ENCODE results near the gene DIPK1A. TPM values are rescaled to one million over a fixed set of nuclear protein-coding genes. Genes with fewer than 3 reads are reported as not detected.
A peak's percentile ranks its signal among the peaks of the same experiment; 100 is the strongest.

The DIPK1A gene
- total RNA-seq, 4 donors from 2014 or later, result 3.1 to 9.9 (median 4.9) TPM

- intact Hi-C loops (cut with DNase I), result no loop called here
- H3K36me3 ChIP-seq, result no peaks in the 10 kb centered on the region
- no peak for TF ChIP-seq CTCF (IDR thresholded peaks at IDR 0.05)
- no peak for TF ChIP-seq POLR2A (IDR thresholded peaks at IDR 0.05)
- no peak overlapping the region for H3K4me3 ChIP-seq
- H3K27ac ChIP-seq, result peak overlapping the region in 3 of 4 donors; percentile 46 to 71 (median 48)
- DNase-seq, result no peak
- no peaks in the 10 kb centered on the region for H3K27me3 ChIP-seq
- peaks cover 0 to 41% (median 8%) of the 10 kb centered on the region in 3 donors for H3K4me1 ChIP-seq
- H3K9me3 ChIP-seq, result no peaks in the 10 kb centered on the region
- 69 to 77% methylated on average over 3 of the region's 3 CpGs for WGBS, 2 donors
Measured at GRCh38 chr1:92944901-92945747, 16.1 kb downstream of the DIPK1A start.

- Histone ChIP-seq H3K27ac (peak overlapping the region in 3 of 4 donors; percentile 11 to 58 (median 38)), H3K36me3 (no peaks in the 10 kb centered on the region), H3K9me3 (no peaks in the 10 kb centered on the region), H3K4me1 (peaks cover 0 to 44% (median 3%) of the 10 kb centered on the region in 3 donors), H3K27me3 (no peaks in the 10 kb centered on the region), H3K4me3 (no peak overlapping the region)
- intact Hi-C loops (cut with DNase I), result no loop called here
- DNase-seq, result no peak
- 88 to 92% methylated on average over 4 of the region's 4 CpGs for WGBS, 2 donors
- TF ChIP-seq POLR2A (IDR thresholded peaks at IDR 0.05), result no peak
- TF ChIP-seq CTCF (IDR thresholded peaks at IDR 0.05), result no peak
Measured at GRCh38 chr1:92943502-92943847, 17.8 kb downstream of the DIPK1A start.

GRCh38 chr1:92940541-92940940 lies 20.7 kb downstream of the DIPK1A start:
- no peaks in the 10 kb centered on the region for H3K36me3 ChIP-seq
- no peak overlapping the region for H3K27ac ChIP-seq
- H3K27me3 ChIP-seq, result no peaks in the 10 kb centered on the region
- TF ChIP-seq CTCF (IDR thresholded peaks at IDR 0.05) (no peak), POLR2A (IDR thresholded peaks at IDR 0.05) (no peak)
- 63 to 65% methylated on average over 3 of the region's 3 CpGs for WGBS, 2 donors
- H3K4me3 ChIP-seq, result no peak overlapping the region
- H3K9me3 ChIP-seq, result no peaks in the 10 kb centered on the region
- H3K4me1 ChIP-seq, result peaks cover 0 to 53% (median 3%) of the 10 kb centered on the region in 3 donors
- intact Hi-C loops (cut with DNase I), result no loop called here
- DNase-seq, result no peak

GRCh38 chr1:92937731-92938130 lies 23.5 kb downstream of the DIPK1A start:
- Histone ChIP-seq H3K4me3 (no peak overlapping the region), H3K36me3 (no peaks in the 10 kb centered on the region), H3K27ac (no peak overlapping the region), H3K27me3 (no peaks in the 10 kb centered on the region), H3K9me3 (no peaks in the 10 kb centered on the region), H3K4me1 (peaks cover 9 to 53% (median 17%) of the 10 kb centered on the region in 3 donors)
- intact Hi-C loops (cut with DNase I), result no loop called here
- WGBS, 2 donors, result 83 to 84% methylated on average over 3 of the region's 3 CpGs
- TF ChIP-seq CTCF (IDR thresholded peaks at IDR 0.05) (no peak), POLR2A (IDR thresholded peaks at IDR 0.05) (no peak)
- no peak for DNase-seq

GRCh38 chr1:92936865-92937264 lies 24.4 kb downstream of the DIPK1A start:
- H3K9me3 ChIP-seq, result no peaks in the 10 kb centered on the region
- WGBS, 2 donors, result 81 to 88% methylated on average over 1 of the region's 1 CpG
- no peak for DNase-seq
- H3K27ac ChIP-seq, result no peak overlapping the region
- no peaks in the 10 kb centered on the region for H3K27me3 ChIP-seq
- TF ChIP-seq CTCF (IDR thresholded peaks at IDR 0.05), result no peak
- no peak for TF ChIP-seq POLR2A (IDR thresholded peaks at IDR 0.05)
- intact Hi-C loops (cut with DNase I), result no loop called here
- H3K4me1 ChIP-seq, result peaks cover 9 to 45% (median 17%) of the 10 kb centered on the region in 3 donors
- H3K36me3 ChIP-seq, result no peaks in the 10 kb centered on the region
- H3K4me3 ChIP-seq, result no peak overlapping the region

All from esophagus squamous epithelium (tissue), 5 donors.